ENCODE data around the gene ZBP1. TPM values are rescaled to one million over a fixed set of nuclear protein-coding genes. Genes with fewer than 3 reads are reported as not detected.

The ZBP1 gene
- total RNA-seq, 3 donors from 2014 or later (not counting 1 experiment from before 2014, with no cell fraction given) = 95.4 to 99.7 (median 97.8) TPM

GRCh38 chr20:57667388-57667787, 47.2 kb upstream of the ZBP1 start:
- Histone ChIP-seq H3K4me3 (ENCODE audit: low read length) (no peak overlapping the region), H3K4me1 (ENCODE audit: control insufficient read depth, insufficient read depth, low read length) (peaks cover 3% of the 10 kb centered on the region), H3K36me3 (ENCODE audit: control insufficient read depth, insufficient read depth, low read length) (no peaks in the 10 kb centered on the region), H3K27me3 (ENCODE audit: control insufficient read depth, insufficient read depth, low read length) (no peaks in the 10 kb centered on the region), H3K27ac (ENCODE audit: low read length) (no peak overlapping the region), H3K9me3 (ENCODE audit: control insufficient read depth, insufficient read depth, low read length) (no peaks in the 10 kb centered on the region)
- DNase-seq (no peak), ATAC-seq (no peak)
- peaks cover 0 to 3% of the 10 kb centered on the region in 2 donors for H3K27me3 Mint-ChIP-seq (ENCODE audit: low read depth in 2 of 2)
- H3K9me3 Mint-ChIP-seq = no peaks in the 10 kb centered on the region
- no peak overlapping the region for H3K4me3 Mint-ChIP-seq
- intact Hi-C loops (cut with micrococcal nuclease) = no loop called here
- 87% methylated on average over 16 of the region's 16 CpGs for WGBS (ENCODE audit: insufficient coverage)
- H3K4me1 Mint-ChIP-seq = no peaks in the 10 kb centered on the region
- no peak overlapping the region for H3K27ac Mint-ChIP-seq
- no peaks in the 10 kb centered on the region for H3K36me3 Mint-ChIP-seq
- no peak for TF ChIP-seq CTCF (IDR thresholded peaks at IDR 0.05)

- Histone ChIP-seq H3K27ac (ENCODE audit: low read length) (no peak overlapping the region), H3K9me3 (ENCODE audit: control insufficient read depth, insufficient read depth, low read length) (no peaks in the 10 kb centered on the region), H3K36me3 (ENCODE audit: control insufficient read depth, insufficient read depth, low read length) (no peaks in the 10 kb centered on the region), H3K27me3 (ENCODE audit: control insufficient read depth, insufficient read depth, low read length) (no peaks in the 10 kb centered on the region), H3K4me3 (ENCODE audit: low read length) (no peak overlapping the region), H3K4me1 (ENCODE audit: control insufficient read depth, insufficient read depth, low read length) (no peaks in the 10 kb centered on the region)
- WGBS (ENCODE audit: insufficient coverage) = 91% methylated on average over 13 of the region's 13 CpGs
- Mint-ChIP-seq H3K27me3 (ENCODE audit: low read depth in 2 of 2) (no peaks in the 10 kb centered on the region), H3K36me3 (no peaks in the 10 kb centered on the region), H3K27ac (no peak overlapping the region), H3K9me3 (no peaks in the 10 kb centered on the region), H3K4me1 (no peaks in the 10 kb centered on the region), H3K4me3 (no peak overlapping the region)
- no peak for DNase-seq
- ATAC-seq = no peak
- intact Hi-C loops (cut with micrococcal nuclease) = no loop called here
- no peak for TF ChIP-seq CTCF (IDR thresholded peaks at IDR 0.05)
These were observed 46.6 kb upstream of the ZBP1 start for GRCh38 chr20:57666834-57667157.

- H3K36me3 Mint-ChIP-seq = no peaks in the 10 kb centered on the region
- DNase-seq = no peak
- H3K4me1 Mint-ChIP-seq = no peaks in the 10 kb centered on the region
- 79% methylated on average over 21 of the region's 21 CpGs for WGBS (ENCODE audit: insufficient coverage)
- no peaks in the 10 kb centered on the region for H3K27me3 Mint-ChIP-seq (ENCODE audit: low read depth in 2 of 2)
- ATAC-seq = no peak
- intact Hi-C loops (cut with micrococcal nuclease) = no loop called here
- no peak overlapping the region for H3K4me3 ChIP-seq (ENCODE audit: low read length)
- no peaks in the 10 kb centered on the region for H3K4me1 ChIP-seq (ENCODE audit: control insufficient read depth, insufficient read depth, low read length)
- H3K27me3 ChIP-seq (ENCODE audit: control insufficient read depth, insufficient read depth, low read length) = no peaks in the 10 kb centered on the region
- no peaks in the 10 kb centered on the region for H3K9me3 ChIP-seq (ENCODE audit: control insufficient read depth, insufficient read depth, low read length)
- H3K27ac Mint-ChIP-seq = no peak overlapping the region
- no peak overlapping the region for H3K4me3 Mint-ChIP-seq
- no peak for TF ChIP-seq CTCF (IDR thresholded peaks at IDR 0.05)
- H3K27ac ChIP-seq (ENCODE audit: low read length) = no peak overlapping the region
- no peaks in the 10 kb centered on the region for H3K36me3 ChIP-seq (ENCODE audit: control insufficient read depth, insufficient read depth, low read length)
- no peaks in the 10 kb centered on the region for H3K9me3 Mint-ChIP-seq
These were observed 46.0 kb upstream of the ZBP1 start for GRCh38 chr20:57666106-57666833.

GRCh38 chr20:57665589-57665971, 45.4 kb upstream of the ZBP1 start:
- no peak for ATAC-seq

More at GRCh38 chr20:57665589-57665971, 45.4 kb upstream of the ZBP1 start:
- no peaks in the 10 kb centered on the region for H3K4me1 ChIP-seq (ENCODE audit: control insufficient read depth, insufficient read depth, low read length)
- Mint-ChIP-seq H3K4me1 (no peaks in the 10 kb centered on the region), H3K27ac (no peak overlapping the region), H3K36me3 (no peaks in the 10 kb centered on the region), H3K4me3 (no peak overlapping the region), H3K9me3 (no peaks in the 10 kb centered on the region), H3K27me3 (ENCODE audit: low read depth in 2 of 2) (peaks cover 0 to 3% of the 10 kb centered on the region in 2 donors)
- intact Hi-C loops (cut with micrococcal nuclease) = no loop called here
- no peaks in the 10 kb centered on the region for H3K27me3 ChIP-seq (ENCODE audit: control insufficient read depth, insufficient read depth, low read length)
- H3K9me3 ChIP-seq (ENCODE audit: control insufficient read depth, insufficient read depth, low read length) = no peaks in the 10 kb centered on the region
- DNase-seq = no peak
- WGBS (ENCODE audit: insufficient coverage) = 99% methylated on average over 8 of the region's 8 CpGs
- TF ChIP-seq CTCF (IDR thresholded peaks at IDR 0.05) = no peak
- no peak overlapping the region for H3K4me3 ChIP-seq (ENCODE audit: low read length)
- H3K36me3 ChIP-seq (ENCODE audit: control insufficient read depth, insufficient read depth, low read length) = no peaks in the 10 kb centered on the region
- no peak overlapping the region for H3K27ac ChIP-seq (ENCODE audit: low read length)
